GM23338 (cell line): Measurements from ENCODE around the gene EFCAB6. TPM values are rescaled to one million over a fixed set of nuclear protein-coding genes. Genes with fewer than 3 reads are reported as not detected.

Experiments
- ATAC-seq: fragments of 200-7000 bp; cut with Tn5 transposase; 3 replicates; pipeline ENCODE4 v1.9.1; 2020
- DNase-seq: peaks from one replicate; pipeline ENCODE4 v3.0.0-alpha.2; 2015; ENCODE audit warnings: low spot score
- H2AFZ ChIP-seq: fragments of 200-600 bp; sonication (generic); 2 replicates; pipeline ENCODE4 v1.8.0; 2016; ENCODE audit warnings: antibody characterized with exemption, mild to moderate bottlenecking, moderate library complexity
- H3F3A ChIP-seq: fragments of 200-600 bp; sonication (generic); replicated peaks from 2 replicates; pipeline ENCODE4 v1.8.0; 2017; ENCODE audit warnings: antibody characterized with exemption, mixed run types, low read depth
- H3K27ac ChIP-seq: fragments of 200-600 bp; sonication (generic); 2 replicates; pipeline ENCODE4 v1.6.1; 2016; ENCODE audit warnings: low read depth
- H3K27me3 ChIP-seq: fragments of 200-600 bp; sonication (generic); 2 replicates; pipeline ENCODE4 v1.8.0; 2016; ENCODE audit warnings: mild to moderate bottlenecking, mixed run types, moderate library complexity; ENCODE audit not compliant: insufficient read depth
- H3K36me3 ChIP-seq: fragments of 200-600 bp; sonication (generic); 2 replicates; pipeline ENCODE4 v1.8.0; 2016; ENCODE audit warnings: mild to moderate bottlenecking; ENCODE audit not compliant: insufficient read depth
- H3K4me1 ChIP-seq: fragments of 200-600 bp; sonication (generic); 2 replicates; pipeline ENCODE4 v1.8.0; 2016; ENCODE audit warnings: mild to moderate bottlenecking, moderate library complexity; ENCODE audit not compliant: insufficient read depth
- H3K4me2 ChIP-seq: fragments of 200-600 bp; sonication (generic); 2 replicates; pipeline ENCODE4 v1.7.1; 2017; ENCODE audit warnings: mixed run types
- H3K4me3 ChIP-seq: fragments of 200-600 bp; sonication (generic); 2 replicates; pipeline ENCODE4 v1.6.1; 2016; ENCODE audit warnings: mixed run types
- H3K79me2 ChIP-seq: fragments of 200-600 bp; sonication (generic); replicated peaks from 2 replicates; pipeline ENCODE4 v1.8.0; 2017; ENCODE audit warnings: mild to moderate bottlenecking; ENCODE audit not compliant: insufficient read depth
- H3K9me2 ChIP-seq: fragments of 200-600 bp; sonication (generic); 2 replicates; pipeline ENCODE4 v1.8.0; 2017; ENCODE audit not compliant: insufficient read depth
- H4K20me1 ChIP-seq: fragments of 200-600 bp; sonication (generic); replicated peaks from 2 replicates; pipeline ENCODE4 v1.8.0; 2017; ENCODE audit warnings: mild to moderate bottlenecking; ENCODE audit not compliant: insufficient read depth
- H3K27ac Mint-ChIP-seq: 2 replicates; pipeline ENCODE4 v1.8.0; 2020; ENCODE audit warnings: inconsistent platforms, mild to moderate bottlenecking, moderate library complexity, mixed read lengths
- H3K27me3 Mint-ChIP-seq: 3 replicates; pipeline ENCODE4 v1.8.0; 2022; ENCODE audit warnings: low read depth, mild to moderate bottlenecking, moderate library complexity, mixed read lengths, inconsistent platforms; ENCODE audit not compliant: insufficient read depth, poor library complexity
- H3K36me3 Mint-ChIP-seq: 3 replicates; pipeline ENCODE4 v1.8.0; 2021; ENCODE audit warnings: low read depth, mild to moderate bottlenecking, inconsistent platforms, moderate library complexity, mixed read lengths
- H3K4me1 Mint-ChIP-seq: 3 replicates; pipeline ENCODE4 v1.8.0; 2020; ENCODE audit warnings: mild to moderate bottlenecking, inconsistent platforms, mixed read lengths
- H3K4me3 Mint-ChIP-seq: 3 replicates; pipeline ENCODE4 v1.8.0; 2021; ENCODE audit warnings: moderate library complexity, mild to moderate bottlenecking, inconsistent platforms, mixed read lengths
- H3K9me3 Mint-ChIP-seq: 3 replicates; pipeline ENCODE4 v1.8.0; 2020; ENCODE audit warnings: moderate library complexity, mild to moderate bottlenecking, inconsistent platforms, mixed read lengths
- EZH2phosphoT487 ChIP-seq: fragments of 200-600 bp; sonication (generic); IDR thresholded peaks from one replicate; pipeline ENCODE4 v1.8.1; 2018; ENCODE audit warnings: antibody characterized with exemption; ENCODE audit not compliant: unreplicated experiment
- JUNB ChIP-seq: IDR thresholded peaks from one replicate; pipeline ENCODE4 v1.6.1; 2016; ENCODE audit warnings: antibody characterized with exemption; ENCODE audit not compliant: unreplicated experiment
- NANOG ChIP-seq: IDR thresholded peaks from 2 replicates; pipeline ENCODE4 v1.6.1; 2016; ENCODE audit warnings: antibody characterized with exemption, borderline replicate concordance
- ZNF331 ChIP-seq: fragments of 250-450 bp; sonication (Bioruptor Pico); IDR thresholded peaks from 2 replicates; pipeline ENCODE4 v1.5.0; 2020; ENCODE audit warnings: low read depth, mild to moderate bottlenecking, moderate library complexity
- polyA plus RNA-seq: library from polyadenylated mRNA; unstranded; fragments of >200 nt; fragmentation: Nextera tagmentation; extraction: Ambion mirVana; gene quantifications from 2 replicates; pipeline ENCODE4 v1.2.1, GENCODE V29; 2016
- total RNA-seq: library from RNA; depleted of rRNA; stranded (reverse); fragments of >200 nt; shearing (Covaris generic); gene quantifications from 2 replicates; pipeline ENCODE4 v1.2.3, GENCODE V29; 2014
- TF ChIP-seq, protein P1 (sequence below): IDR thresholded peaks from one replicate; pipeline ENCODE4 v1.6.1; 2018; ENCODE audit warnings: antibody characterized with exemption; ENCODE audit not compliant: unreplicated experiment
- TF ChIP-seq, protein P2 (sequence below): fragments of 250-450 bp; sonication (Bioruptor Pico); IDR thresholded peaks from 2 replicates; pipeline ENCODE4 v1.5.0; 2020; ENCODE audit warnings: mild to moderate bottlenecking, moderate library complexity

The EFCAB6 gene
- total and polyA plus RNA-seq, 2 experiments from 2014 or later, result 1.1 to 1.8 TPM

DNA sequence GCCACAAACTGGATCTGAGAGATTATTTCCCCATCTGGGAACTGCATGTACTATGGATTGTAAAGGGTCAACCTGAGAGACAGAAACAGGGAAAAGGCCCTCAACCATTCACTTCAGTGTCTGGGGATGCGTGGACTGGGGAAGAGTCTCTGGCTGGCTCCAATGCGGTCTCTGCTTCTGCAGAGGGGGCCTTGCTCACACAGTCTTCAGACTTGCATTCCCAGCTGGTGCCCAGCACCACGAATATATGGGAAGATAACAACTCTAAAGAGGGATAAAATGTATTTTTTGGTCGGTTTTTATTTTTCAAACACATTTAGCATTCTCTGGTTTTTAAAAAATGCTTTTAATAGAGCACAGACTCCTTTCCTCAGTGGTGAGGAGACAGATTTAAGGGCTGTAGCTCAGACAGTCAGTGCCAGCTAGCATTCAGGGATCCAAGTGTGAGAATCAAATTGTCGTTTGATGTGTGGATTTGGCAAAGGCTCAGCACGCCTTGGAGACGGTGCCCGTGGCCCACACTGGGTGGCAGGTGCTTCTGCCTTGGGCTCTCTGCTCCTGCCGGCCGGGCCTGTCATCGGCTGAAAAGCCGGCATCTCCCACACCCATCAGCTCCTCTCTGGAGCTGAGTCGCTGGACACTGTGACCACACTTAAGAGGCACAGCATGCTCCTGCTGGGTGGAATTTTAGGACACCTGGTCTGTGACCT is 8.0 kb upstream of the EFCAB6 start (continued):
- TF ChIP-seq JUNB (no peak), ZNF331 (CRISPR knock-in tag) (no peak)
- TF ChIP-seq, protein P1, sequence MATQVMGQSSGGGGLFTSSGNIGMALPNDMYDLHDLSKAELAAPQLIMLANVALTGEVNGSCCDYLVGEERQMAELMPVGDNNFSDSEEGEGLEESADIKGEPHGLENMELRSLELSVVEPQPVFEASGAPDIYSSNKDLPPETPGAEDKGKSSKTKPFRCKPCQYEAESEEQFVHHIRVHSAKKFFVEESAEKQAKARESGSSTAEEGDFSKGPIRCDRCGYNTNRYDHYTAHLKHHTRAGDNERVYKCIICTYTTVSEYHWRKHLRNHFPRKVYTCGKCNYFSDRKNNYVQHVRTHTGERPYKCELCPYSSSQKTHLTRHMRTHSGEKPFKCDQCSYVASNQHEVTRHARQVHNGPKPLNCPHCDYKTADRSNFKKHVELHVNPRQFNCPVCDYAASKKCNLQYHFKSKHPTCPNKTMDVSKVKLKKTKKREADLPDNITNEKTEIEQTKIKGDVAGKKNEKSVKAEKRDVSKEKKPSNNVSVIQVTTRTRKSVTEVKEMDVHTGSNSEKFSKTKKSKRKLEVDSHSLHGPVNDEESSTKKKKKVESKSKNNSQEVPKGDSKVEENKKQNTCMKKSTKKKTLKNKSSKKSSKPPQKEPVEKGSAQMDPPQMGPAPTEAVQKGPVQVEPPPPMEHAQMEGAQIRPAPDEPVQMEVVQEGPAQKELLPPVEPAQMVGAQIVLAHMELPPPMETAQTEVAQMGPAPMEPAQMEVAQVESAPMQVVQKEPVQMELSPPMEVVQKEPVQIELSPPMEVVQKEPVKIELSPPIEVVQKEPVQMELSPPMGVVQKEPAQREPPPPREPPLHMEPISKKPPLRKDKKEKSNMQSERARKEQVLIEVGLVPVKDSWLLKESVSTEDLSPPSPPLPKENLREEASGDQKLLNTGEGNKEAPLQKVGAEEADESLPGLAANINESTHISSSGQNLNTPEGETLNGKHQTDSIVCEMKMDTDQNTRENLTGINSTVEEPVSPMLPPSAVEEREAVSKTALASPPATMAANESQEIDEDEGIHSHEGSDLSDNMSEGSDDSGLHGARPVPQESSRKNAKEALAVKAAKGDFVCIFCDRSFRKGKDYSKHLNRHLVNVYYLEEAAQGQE, result no peak

DNA sequence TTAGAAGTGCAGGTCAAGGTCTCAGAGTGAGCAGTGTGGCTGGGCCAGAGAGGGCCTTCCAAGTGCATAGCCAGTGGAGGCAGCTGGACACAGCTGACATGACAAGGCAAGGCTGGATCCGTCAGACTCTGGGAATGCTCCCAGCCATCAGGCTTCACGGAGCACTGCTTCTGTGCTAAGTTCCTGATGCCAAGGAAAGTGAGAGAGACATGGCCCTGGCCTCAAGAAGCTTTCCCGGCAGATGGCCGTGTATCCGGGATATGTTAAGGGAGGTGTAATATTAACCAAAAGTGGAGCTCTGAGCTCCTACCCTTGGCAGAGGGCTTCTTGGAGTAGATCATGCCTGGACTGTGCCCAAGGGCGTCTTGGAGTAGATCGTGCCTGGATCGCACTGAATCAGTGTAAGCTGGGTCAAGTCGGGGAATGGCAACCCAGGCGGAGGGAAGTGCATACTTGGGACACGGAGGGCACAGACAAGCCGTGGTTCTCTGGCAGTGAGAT is 7.4 kb upstream of the EFCAB6 start:
- peaks cover 13% of the 10 kb centered on the region for H3K4me1 ChIP-seq
- H4K20me1 ChIP-seq, result peaks cover 6% of the 10 kb centered on the region; the same call in 1 of the 2 replicates
- Mint-ChIP-seq H3K4me1 (peaks cover 39% of the 10 kb centered on the region), H3K27ac (no peak overlapping the region), H3K36me3 (peaks cover 3% of the 10 kb centered on the region; the same call in 2 of the 3 replicates), H3K27me3 (peaks cover 12% of the 10 kb centered on the region), H3K4me3 (no peak overlapping the region), H3K9me3 (peaks cover 3% of the 10 kb centered on the region; the same call in 1 of the 3 replicates)
- TF ChIP-seq NANOG (no peak), EZH2phosphoT487 (no peak), ZNF331 (CRISPR knock-in tag) (no peak)
- TF ChIP-seq, protein P2, sequence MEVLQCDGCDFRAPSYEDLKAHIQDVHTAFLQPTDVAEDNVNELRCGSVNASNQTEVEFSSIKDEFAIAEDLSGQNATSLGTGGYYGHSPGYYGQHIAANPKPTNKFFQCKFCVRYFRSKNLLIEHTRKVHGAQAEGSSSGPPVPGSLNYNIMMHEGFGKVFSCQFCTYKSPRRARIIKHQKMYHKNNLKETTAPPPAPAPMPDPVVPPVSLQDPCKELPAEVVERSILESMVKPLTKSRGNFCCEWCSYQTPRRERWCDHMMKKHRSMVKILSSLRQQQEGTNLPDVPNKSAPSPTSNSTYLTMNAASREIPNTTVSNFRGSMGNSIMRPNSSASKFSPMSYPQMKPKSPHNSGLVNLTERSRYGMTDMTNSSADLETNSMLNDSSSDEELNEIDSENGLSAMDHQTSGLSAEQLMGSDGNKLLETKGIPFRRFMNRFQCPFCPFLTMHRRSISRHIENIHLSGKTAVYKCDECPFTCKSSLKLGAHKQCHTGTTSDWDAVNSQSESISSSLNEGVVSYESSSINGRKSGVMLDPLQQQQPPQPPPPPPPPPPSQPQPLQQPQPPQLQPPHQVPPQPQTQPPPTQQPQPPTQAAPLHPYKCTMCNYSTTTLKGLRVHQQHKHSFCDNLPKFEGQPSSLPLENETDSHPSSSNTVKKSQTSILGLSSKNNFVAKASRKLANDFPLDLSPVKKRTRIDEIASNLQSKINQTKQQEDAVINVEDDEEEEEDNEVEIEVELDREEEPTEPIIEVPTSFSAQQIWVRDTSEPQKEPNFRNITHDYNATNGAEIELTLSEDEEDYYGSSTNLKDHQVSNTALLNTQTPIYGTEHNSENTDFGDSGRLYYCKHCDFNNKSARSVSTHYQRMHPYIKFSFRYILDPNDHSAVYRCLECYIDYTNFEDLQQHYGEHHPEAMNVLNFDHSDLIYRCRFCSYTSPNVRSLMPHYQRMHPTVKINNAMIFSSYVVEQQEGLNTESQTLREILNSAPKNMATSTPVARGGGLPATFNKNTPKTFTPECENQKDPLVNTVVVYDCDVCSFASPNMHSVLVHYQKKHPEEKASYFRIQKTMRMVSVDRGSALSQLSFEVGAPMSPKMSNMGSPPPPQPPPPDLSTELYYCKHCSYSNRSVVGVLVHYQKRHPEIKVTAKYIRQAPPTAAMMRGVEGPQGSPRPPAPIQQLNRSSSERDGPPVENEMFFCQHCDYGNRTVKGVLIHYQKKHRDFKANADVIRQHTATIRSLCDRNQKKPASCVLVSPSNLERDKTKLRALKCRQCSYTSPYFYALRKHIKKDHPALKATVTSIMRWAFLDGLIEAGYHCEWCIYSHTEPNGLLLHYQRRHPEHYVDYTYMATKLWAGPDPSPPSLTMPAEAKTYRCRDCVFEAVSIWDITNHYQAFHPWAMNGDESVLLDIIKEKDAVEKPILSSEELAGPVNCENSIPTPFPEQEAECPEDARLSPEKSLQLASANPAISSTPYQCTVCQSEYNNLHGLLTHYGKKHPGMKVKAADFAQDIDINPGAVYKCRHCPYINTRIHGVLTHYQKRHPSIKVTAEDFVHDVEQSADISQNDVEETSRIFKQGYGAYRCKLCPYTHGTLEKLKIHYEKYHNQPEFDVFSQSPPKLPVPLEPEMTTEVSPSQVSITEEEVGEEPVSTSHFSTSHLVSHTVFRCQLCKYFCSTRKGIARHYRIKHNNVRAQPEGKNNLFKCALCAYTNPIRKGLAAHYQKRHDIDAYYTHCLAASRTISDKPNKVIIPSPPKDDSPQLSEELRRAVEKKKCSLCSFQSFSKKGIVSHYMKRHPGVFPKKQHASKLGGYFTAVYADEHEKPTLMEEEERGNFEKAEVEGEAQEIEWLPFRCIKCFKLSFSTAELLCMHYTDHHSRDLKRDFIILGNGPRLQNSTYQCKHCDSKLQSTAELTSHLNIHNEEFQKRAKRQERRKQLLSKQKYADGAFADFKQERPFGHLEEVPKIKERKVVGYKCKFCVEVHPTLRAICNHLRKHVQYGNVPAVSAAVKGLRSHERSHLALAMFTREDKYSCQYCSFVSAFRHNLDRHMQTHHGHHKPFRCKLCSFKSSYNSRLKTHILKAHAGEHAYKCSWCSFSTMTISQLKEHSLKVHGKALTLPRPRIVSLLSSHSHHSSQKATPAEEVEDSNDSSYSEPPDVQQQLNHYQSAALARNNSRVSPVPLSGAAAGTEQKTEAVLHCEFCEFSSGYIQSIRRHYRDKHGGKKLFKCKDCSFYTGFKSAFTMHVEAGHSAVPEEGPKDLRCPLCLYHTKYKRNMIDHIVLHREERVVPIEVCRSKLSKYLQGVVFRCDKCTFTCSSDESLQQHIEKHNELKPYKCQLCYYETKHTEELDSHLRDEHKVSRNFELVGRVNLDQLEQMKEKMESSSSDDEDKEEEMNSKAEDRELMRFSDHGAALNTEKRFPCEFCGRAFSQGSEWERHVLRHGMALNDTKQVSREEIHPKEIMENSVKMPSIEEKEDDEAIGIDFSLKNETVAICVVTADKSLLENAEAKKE (CRISPR knock-in tag), result no peak
- no peaks in the 10 kb centered on the region; the same call in 1 of the 2 replicates for H3K36me3 ChIP-seq
- no peaks in the 10 kb centered on the region for H3F3A ChIP-seq
- H3K4me3 ChIP-seq, result no peak overlapping the region
- no peaks in the 10 kb centered on the region for H3K27me3 ChIP-seq
- no peak for ATAC-seq
- no peak overlapping the region for H3K27ac ChIP-seq
- H3K9me2 ChIP-seq, result no peaks in the 10 kb centered on the region
- H3K4me2 ChIP-seq, result no peak overlapping the region
- H3K79me2 ChIP-seq, result no peaks in the 10 kb centered on the region
- DNase-seq, result no peak
- no peak overlapping the region for H2AFZ ChIP-seq
